ENCODE results near the gene ASB18.

GRCh38 chr2:236193026-236193425, 71.2 kb downstream of the ASB18 start:
- TF ChIP-seq SP1 (IDR thresholded peaks at IDR 0.05) (no peak), CTCF (IDR thresholded peaks at IDR 0.05; ENCODE audit: low read depth, low read length, missing input control) (no peak), YY1 (IDR thresholded peaks at IDR 0.05) (no peak), MAX (IDR thresholded peaks at IDR 0.05) (no peak), NR2F2 (IDR thresholded peaks at IDR 0.05) (no peak)
- TF ChIP-seq, protein P1, sequence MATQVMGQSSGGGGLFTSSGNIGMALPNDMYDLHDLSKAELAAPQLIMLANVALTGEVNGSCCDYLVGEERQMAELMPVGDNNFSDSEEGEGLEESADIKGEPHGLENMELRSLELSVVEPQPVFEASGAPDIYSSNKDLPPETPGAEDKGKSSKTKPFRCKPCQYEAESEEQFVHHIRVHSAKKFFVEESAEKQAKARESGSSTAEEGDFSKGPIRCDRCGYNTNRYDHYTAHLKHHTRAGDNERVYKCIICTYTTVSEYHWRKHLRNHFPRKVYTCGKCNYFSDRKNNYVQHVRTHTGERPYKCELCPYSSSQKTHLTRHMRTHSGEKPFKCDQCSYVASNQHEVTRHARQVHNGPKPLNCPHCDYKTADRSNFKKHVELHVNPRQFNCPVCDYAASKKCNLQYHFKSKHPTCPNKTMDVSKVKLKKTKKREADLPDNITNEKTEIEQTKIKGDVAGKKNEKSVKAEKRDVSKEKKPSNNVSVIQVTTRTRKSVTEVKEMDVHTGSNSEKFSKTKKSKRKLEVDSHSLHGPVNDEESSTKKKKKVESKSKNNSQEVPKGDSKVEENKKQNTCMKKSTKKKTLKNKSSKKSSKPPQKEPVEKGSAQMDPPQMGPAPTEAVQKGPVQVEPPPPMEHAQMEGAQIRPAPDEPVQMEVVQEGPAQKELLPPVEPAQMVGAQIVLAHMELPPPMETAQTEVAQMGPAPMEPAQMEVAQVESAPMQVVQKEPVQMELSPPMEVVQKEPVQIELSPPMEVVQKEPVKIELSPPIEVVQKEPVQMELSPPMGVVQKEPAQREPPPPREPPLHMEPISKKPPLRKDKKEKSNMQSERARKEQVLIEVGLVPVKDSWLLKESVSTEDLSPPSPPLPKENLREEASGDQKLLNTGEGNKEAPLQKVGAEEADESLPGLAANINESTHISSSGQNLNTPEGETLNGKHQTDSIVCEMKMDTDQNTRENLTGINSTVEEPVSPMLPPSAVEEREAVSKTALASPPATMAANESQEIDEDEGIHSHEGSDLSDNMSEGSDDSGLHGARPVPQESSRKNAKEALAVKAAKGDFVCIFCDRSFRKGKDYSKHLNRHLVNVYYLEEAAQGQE (IDR thresholded peaks at IDR 0.05), result no peak
